GM19023 (cell line): ENCODE data around the gene CLEC4F.

Experiments
- ATAC-seq: cut with Tn5 transposase; IDR thresholded peaks from one replicate; pipeline ENCODE4 v1.9.1; 2021; ENCODE audit warnings: mild to moderate bottlenecking, moderate library complexity; ENCODE audit not compliant: unreplicated experiment

CLEC4F gene

GRCh38 chr2:70789304-70790135, 30.9 kb downstream of the CLEC4F start:
- no peak for ATAC-seq

- no peak for ATAC-seq
These were observed 35.1 kb downstream of the CLEC4F start for GRCh38 chr2:70785137-70785911.

- no peak for ATAC-seq
These were observed 36.1 kb downstream of the CLEC4F start for GRCh38 chr2:70784320-70784719.

- no peak for ATAC-seq
These were observed 40.4 kb downstream of the CLEC4F start for GRCh38 chr2:70779911-70780545.

- ATAC-seq, result no peak
These were observed 40.9 kb downstream of the CLEC4F start for GRCh38 chr2:70779491-70779890.

- ATAC-seq, result no peak
These were observed 41.7 kb downstream of the CLEC4F start for GRCh38 chr2:70778676-70779075.

- ATAC-seq, result no peak
These were observed 42.9 kb downstream of the CLEC4F start for GRCh38 chr2:70777450-70777849.

GRCh38 chr2:70776266-70776665, 44.1 kb downstream of the CLEC4F start:
- no peak for ATAC-seq

- ATAC-seq, result no peak
These were observed 45.3 kb downstream of the CLEC4F start for GRCh38 chr2:70775141-70775540.

GRCh38 chr2:70772486-70773155, 47.8 kb downstream of the CLEC4F start:
- ATAC-seq, result no peak

GRCh38 chr2:70771446-70771845, 49.0 kb downstream of the CLEC4F start:
- ATAC-seq, result peak; percentile 59

GRCh38 chr2:70769450-70769849, 50.9 kb downstream of the CLEC4F start:
- no peak for ATAC-seq

GRCh38 chr2:70768590-70769085, 51.8 kb downstream of the CLEC4F start:
- no peak for ATAC-seq

GRCh38 chr2:70767699-70768589, 52.5 kb downstream of the CLEC4F start, which contains the start of gene ADD2:
Gene ADD2, minus strand, starts transcription at chr2:70768200. Its CDS starts 61,792 bp downstream, at chr2:70706408.
- no peak for ATAC-seq

- no peak for ATAC-seq
These were observed 53.2 kb downstream of the CLEC4F start for GRCh38 chr2:70767079-70767698.

GRCh38 chr2:70766357-70767078, 53.9 kb downstream of the CLEC4F start:
- ATAC-seq, result no peak

GRCh38 chr2:70765507-70765906, 54.9 kb downstream of the CLEC4F start:
- no peak for ATAC-seq

GRCh38 chr2:70759446-70759845, 61.0 kb downstream of the CLEC4F start:
- no peak for ATAC-seq
